Liver (tissue), 9 donors: Measurements from ENCODE around the gene USP53. TPM values are rescaled to one million over a fixed set of nuclear protein-coding genes. Genes with fewer than 3 reads are reported as not detected.

Experiments
- DNase-seq: peaks from one replicate; pipeline ENCODE4 v3.0.0-alpha.2; 2017; ENCODE audit warnings: low spot score
- H3K27ac ChIP-seq, 2 donors: one replicate each; pipeline ENCODE4 v1.7.0; 2013; ENCODE audit warnings: inconsistent platforms in 2 of 2, low read length in 2 of 2, control low read depth in 1 of 2, low read depth in 1 of 2, mild to moderate bottlenecking in 1 of 2
- H3K27me3 ChIP-seq, 4 donors: one replicate each; pipeline versions ENCODE4 v1.6.1 to v1.7.0; 2013; ENCODE audit warnings: low read length in 3 of 4, inconsistent platforms in 1 of 4, mild to moderate bottlenecking in 1 of 4, moderate library complexity in 1 of 4; ENCODE audit not compliant: control insufficient read depth in 4 of 4, insufficient read depth in 4 of 4
- H3K36me3 ChIP-seq, 4 donors: one replicate each; pipeline versions ENCODE4 v1.6.1 to v1.7.0; 2013; ENCODE audit warnings: low read length in 3 of 4, mild to moderate bottlenecking in 3 of 4, low read depth in 1 of 4, moderate library complexity in 1 of 4; ENCODE audit not compliant: control insufficient read depth in 4 of 4, insufficient read depth in 3 of 4
- H3K4me1 ChIP-seq, 4 donors: one replicate each; pipeline versions ENCODE4 v1.6.1 to v1.7.0; 2013; ENCODE audit warnings: low read length in 3 of 4, mild to moderate bottlenecking in 3 of 4, moderate library complexity in 1 of 4; ENCODE audit not compliant: control insufficient read depth in 4 of 4, insufficient read depth in 4 of 4
- H3K4me3 ChIP-seq, 3 donors: one replicate each; pipeline versions ENCODE4 v1.6.1 to v1.7.0; 2013; ENCODE audit warnings: low read length in 3 of 3, control low read depth in 1 of 3, low read depth in 1 of 3, mild to moderate bottlenecking in 1 of 3
- H3K9ac ChIP-seq, 2 donors: one replicate each; pipeline ENCODE4 v1.7.0; 2013; ENCODE audit warnings: low read length in 2 of 2, mild to moderate bottlenecking in 2 of 2, moderate library complexity in 2 of 2, control low read depth in 1 of 2, low read depth in 1 of 2
- H3K9me3 ChIP-seq, 4 donors: one replicate each; pipeline versions ENCODE4 v1.6.1 to v1.7.0; 2013; ENCODE audit warnings: low read length in 3 of 4; ENCODE audit not compliant: control insufficient read depth in 4 of 4
- ATF3 ChIP-seq: IDR thresholded peaks from 2 replicates; pipeline ENCODE4 v1.6.1; 2016; ENCODE audit warnings: antibody characterized with exemption
- CTCF ChIP-seq: fragments of 150-350 bp; IDR thresholded peaks from 2 replicates; pipeline ENCODE4 v1.5.1; 2017; ENCODE audit warnings: improper control_type of control experiment, low read depth, low read length; ENCODE audit not compliant: missing input control
- EGR1 ChIP-seq, 2 donors: IDR thresholded peaks; 2 replicates each; pipeline ENCODE4 v1.6.1; 2016 to 2018; ENCODE audit warnings: antibody characterized with exemption in 2 of 2, low read depth in 2 of 2
- FOXA1 ChIP-seq: IDR thresholded peaks from 2 replicates; pipeline ENCODE4 v1.6.1; 2016; ENCODE audit warnings: antibody characterized with exemption
- GABPA ChIP-seq, 2 donors: IDR thresholded peaks in 1 of 2; conservative IDR thresholded peaks in 1 of 2; 2 replicates each; pipeline ENCODE4 v1.6.1; 2016; ENCODE audit warnings: antibody characterized with exemption in 2 of 2, mild to moderate bottlenecking in 1 of 2, moderate library complexity in 1 of 2
- HNF4A ChIP-seq, 2 donors: conservative IDR thresholded peaks; 2 replicates each; pipeline ENCODE4 v1.6.1; 2016; ENCODE audit warnings: antibody characterized with exemption in 2 of 2, mild to moderate bottlenecking in 2 of 2
- HNF4G ChIP-seq: IDR thresholded peaks from 2 replicates; pipeline ENCODE4 v1.6.1; 2016; ENCODE audit warnings: antibody characterized with exemption
- JUND ChIP-seq, 2 donors: IDR thresholded peaks; 2 replicates each; pipeline ENCODE4 v1.6.1; 2016; ENCODE audit warnings: antibody characterized with exemption in 2 of 2
- RAD21 ChIP-seq, 2 donors: IDR thresholded peaks; 2 replicates each; pipeline ENCODE4 v1.6.1; 2016; ENCODE audit warnings: antibody characterized with exemption in 2 of 2, mild to moderate bottlenecking in 2 of 2
- REST ChIP-seq: IDR thresholded peaks from 2 replicates; pipeline ENCODE4 v1.6.1; 2016; ENCODE audit warnings: antibody characterized with exemption, mild to moderate bottlenecking
- RXRA ChIP-seq, 2 donors: IDR thresholded peaks; 2 replicates each; pipeline ENCODE4 v1.6.1; 2017 to 2018; ENCODE audit warnings: antibody characterized with exemption in 2 of 2, mild to moderate bottlenecking in 1 of 2
- TAF1 ChIP-seq: conservative IDR thresholded peaks from 2 replicates; pipeline ENCODE4 v1.6.1; 2016; ENCODE audit warnings: antibody characterized with exemption, mild to moderate bottlenecking
- YY1 ChIP-seq: IDR thresholded peaks from 2 replicates; pipeline ENCODE4 v1.6.1; 2016; ENCODE audit warnings: antibody characterized with exemption, mild to moderate bottlenecking
- ZBTB33 ChIP-seq: IDR thresholded peaks from 2 replicates; pipeline ENCODE4 v1.6.1; 2016; ENCODE audit warnings: antibody characterized with exemption
- WGBS: extraction: QIAGEN DNeasy Blood & Tissue Kit; methylation state at CpG from one replicate; pipeline ENCODE4 v1.1.7; 2013; 5-methylcytosine and 5-hydroxymethylcytosine counted together
- polyA plus RNA-seq, 2 donors: library from polyadenylated mRNA; stranded (reverse) in 1 of 2; unstranded in 1 of 2; fragments of 200-250 nt in 1 of 2; fragments of >200 nt in 1 of 2; fragmentation: Nextera tagmentation in 1 of 2; extraction: Ambion mirVana in 1 of 2; gene quantifications; one replicate each; pipeline versions ENCODE4 v1.2.1 to v1.2.3, GENCODE V29; 2013 to 2015
- total RNA-seq, 2 donors: library from RNA; depleted of rRNA; stranded (reverse); fragments of >200 nt; gene quantifications; one replicate each; pipeline ENCODE4 v1.2.3, GENCODE V29; 2014
- TF ChIP-seq, protein P1 (sequence below): IDR thresholded peaks from 2 replicates; pipeline ENCODE4 v1.6.1; 2016; ENCODE audit warnings: antibody characterized with exemption
- donor health status: healthy.
- donor health status: healthy.
- donor health status: healthy.
- donor health status: healthy.
- donor health status: healthy.

USP53 gene
- total and polyA plus RNA-seq, 4 donors: 4.7 to 20.7 (median 5.9) TPM

- 96% methylated on average over 5 of the region's 5 CpGs for WGBS
- Histone ChIP-seq H3K4me3 (no peak overlapping the region), H3K9ac (no peak overlapping the region), H3K27ac (no peak overlapping the region), H3K36me3 (no peaks in the 10 kb centered on the region), H3K27me3 (no peaks in the 10 kb centered on the region), H3K9me3 (no peaks in the 10 kb centered on the region), H3K4me1 (peaks cover 3 to 20% (median 7%) of the 10 kb centered on the region in 4 donors)
- no peak for DNase-seq
- TF ChIP-seq HNF4G (no peak), RAD21 (IDR thresholded peaks at IDR 0.05) (no peak), EGR1 (IDR thresholded peaks at IDR 0.05; ENCODE audit: low read depth in 2 of 2) (no peak), ZBTB33 (no peak), JUND (IDR thresholded peaks at IDR 0.05) (no peak), YY1 (no peak)
- TF ChIP-seq, protein P1, sequence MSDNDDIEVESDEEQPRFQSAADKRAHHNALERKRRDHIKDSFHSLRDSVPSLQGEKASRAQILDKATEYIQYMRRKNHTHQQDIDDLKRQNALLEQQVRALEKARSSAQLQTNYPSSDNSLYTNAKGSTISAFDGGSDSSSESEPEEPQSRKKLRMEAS: no peak
These were observed 91.2 kb downstream of the USP53 start for GRCh38 chr4:119303587-119304305.

DNA sequence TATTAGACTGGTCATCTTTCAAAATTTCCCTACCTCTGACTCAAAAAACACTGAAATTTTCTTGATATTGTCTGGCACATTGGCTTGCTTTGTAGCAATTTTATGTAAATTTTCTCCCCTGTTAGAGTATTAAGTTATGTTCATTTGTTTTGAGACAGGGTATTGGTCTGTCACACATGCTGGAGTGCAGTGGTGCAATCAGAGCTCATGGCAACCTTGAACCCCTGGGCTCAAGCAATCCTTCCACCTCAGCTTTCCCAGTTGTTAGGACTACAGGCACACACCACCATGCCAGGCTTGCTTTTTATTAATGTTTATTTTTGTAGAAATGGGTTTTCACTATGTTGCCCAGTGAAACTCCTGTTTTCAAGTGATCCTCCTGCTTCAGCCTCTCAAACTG, 91.9 kb downstream of the USP53 start:
- no peak overlapping the region for H3K27ac ChIP-seq
- H3K4me3 ChIP-seq: no peak overlapping the region
- H3K9ac ChIP-seq: no peak overlapping the region
- no peak for DNase-seq
- H3K4me1 ChIP-seq: peaks cover 3 to 20% (median 6%) of the 10 kb centered on the region in 4 donors
- H3K27me3 ChIP-seq: no peaks in the 10 kb centered on the region
- TF ChIP-seq HNF4A (conservative IDR thresholded peaks at IDR 0.05) (peak in 1 of 2 donors; percentile 18), ATF3 (no peak)
- H3K9me3 ChIP-seq: no peaks in the 10 kb centered on the region
- no peaks in the 10 kb centered on the region for H3K36me3 ChIP-seq

DNA sequence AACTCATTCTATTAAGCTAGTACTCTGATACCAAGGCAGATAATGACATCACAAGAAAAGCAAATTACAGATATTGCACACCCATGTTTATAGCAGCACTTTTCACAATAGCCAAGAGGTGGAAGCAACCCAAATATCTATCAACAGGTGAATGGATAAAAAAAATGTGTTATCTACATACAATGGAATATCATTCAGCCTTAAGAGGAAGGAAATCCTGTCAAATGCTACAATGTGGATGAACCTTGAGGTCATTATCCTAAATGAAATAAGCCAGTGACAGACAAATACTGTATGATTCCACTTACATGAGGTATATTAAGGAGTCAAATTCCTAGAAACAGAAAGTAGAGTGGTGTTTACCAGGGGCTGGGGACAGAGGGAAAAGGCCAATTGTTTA, 95.1 kb downstream of the USP53 start:
- H3K9me3 ChIP-seq: no peaks in the 10 kb centered on the region
- no peak overlapping the region for H3K27ac ChIP-seq
- H3K4me1 ChIP-seq: peaks cover 0 to 3% (median 3%) of the 10 kb centered on the region in 4 donors
- H3K27me3 ChIP-seq: no peaks in the 10 kb centered on the region
- H3K9ac ChIP-seq: no peak overlapping the region
- DNase-seq: no peak
- H3K4me3 ChIP-seq: no peak overlapping the region
- no peaks in the 10 kb centered on the region for H3K36me3 ChIP-seq
- TF ChIP-seq RAD21 (IDR thresholded peaks at IDR 0.05) (no peak), EGR1 (IDR thresholded peaks at IDR 0.05; ENCODE audit: low read depth in 2 of 2) (no peak), RXRA (IDR thresholded peaks at IDR 0.05) (no peak), HNF4G (no peak), JUND (IDR thresholded peaks at IDR 0.05) (no peak), GABPA (IDR thresholded peaks at IDR 0.05 in 1 of 2, conservative IDR thresholded peaks at IDR 0.05 in 1 of 2) (no peak), FOXA1 (no peak), CTCF (no peak), ZBTB33 (no peak), REST (no peak), HNF4A (conservative IDR thresholded peaks at IDR 0.05) (no peak), TAF1 (no peak), YY1 (no peak), ATF3 (no peak)
- TF ChIP-seq, protein P1: no peak
